Endothelial cell of umbilical vein (primary cell): Measurements from ENCODE around the gene SPATA18. TPM values are rescaled to one million over a fixed set of nuclear protein-coding genes. Genes with fewer than 3 reads are reported as not detected.

Experiments used
- BruUV-seq: library from RNA; stranded (reverse); fragments of 400-500 nt; replicated peaks from 2 replicates; lab custom pipeline; 2021; lab: Mats Ljungman, UMichigan
- CTCF ChIA-PET: fragments of 300-600, 350-600 bp; sonication (Branson Sonifier 250); formaldehyde crosslinking; loops from one replicate; lab custom pipeline; 2021; ENCODE audit warnings: antibody characterized with exemption, inconsistent platforms; lab: Charles Lee
- POLR2A ChIA-PET: fragments of 300-600, 350-600 bp; sonication (Branson Sonifier 250); formaldehyde crosslinking; loops from one replicate; lab custom pipeline; 2021; ENCODE audit warnings: antibody characterized with exemption, inconsistent platforms; lab: Charles Lee
- DNase-seq: peaks from one replicate; pipeline ENCODE4 v3.0.0-alpha.2; 2011; ENCODE audit warnings: low read depth, low spot score
- FAIRE-seq: peaks from 2 replicates; lab custom pipeline; 2011; peaks lifted over from hg19 to GRCh38; lab: Jason Lieb, UNC
- H2AFZ ChIP-seq: 2 replicates; pipeline ENCODE4 v1.6.0; 2012; ENCODE audit warnings: low read depth, low read length, control low read depth, inconsistent platforms
- H3K27ac ChIP-seq: 2 replicates; pipeline ENCODE4 v1.5.1; 2011; ENCODE audit warnings: low read depth, mild to moderate bottlenecking, control low read depth, low read length, moderate library complexity; ENCODE audit not compliant: insufficient read depth
- H3K27me3 ChIP-seq, 2 experiments: 2 replicates each; pipeline versions ENCODE4 v1.6.0 to v1.6.1; 2011; ENCODE audit warnings: low read length in 2 of 2, mixed read lengths in 1 of 2; ENCODE audit not compliant: control insufficient read depth in 2 of 2, insufficient read depth in 2 of 2
- H3K36me3 ChIP-seq, 2 experiments: 2 replicates in 1 of 2; 3 replicates in 1 of 2; pipeline ENCODE4 v1.5.1; 2011; ENCODE audit warnings: low read length in 2 of 2, mild to moderate bottlenecking in 1 of 2, moderate library complexity in 1 of 2; ENCODE audit not compliant: control insufficient read depth in 2 of 2, insufficient read depth in 2 of 2; ENCODE audit errors: extremely low read depth in 1 of 2
- H3K4me1 ChIP-seq: 3 replicates; pipeline ENCODE4 v1.5.1; 2011; ENCODE audit warnings: mild to moderate bottlenecking, low read length; ENCODE audit not compliant: control insufficient read depth, insufficient read depth; ENCODE audit errors: extremely low read depth
- H3K4me2 ChIP-seq: 2 replicates; pipeline ENCODE4 v1.6.1; 2011; ENCODE audit warnings: low read length, control low read depth, mixed read lengths; ENCODE audit not compliant: insufficient read depth
- H3K4me3 ChIP-seq, 3 experiments: fragments of 200-600 bp in 1 of 3; sonication (generic), shearing (Covaris generic) in 1 of 3; replicated peaks in 1 of 3; 2 replicates each; pipeline ENCODE4 v1.5.1; 2011 to 2016; ENCODE audit warnings: control low read depth in 3 of 3, low read length in 3 of 3, mild to moderate bottlenecking in 2 of 3, inconsistent platforms in 1 of 3, low read depth in 1 of 3, moderate library complexity in 1 of 3; ENCODE audit not compliant: insufficient read depth in 1 of 3
- H3K79me2 ChIP-seq: 2 replicates; pipeline ENCODE4 v1.6.0; 2012; ENCODE audit warnings: low read length, inconsistent platforms; ENCODE audit not compliant: control insufficient read depth, insufficient read depth
- H3K9ac ChIP-seq: replicated peaks from 2 replicates; pipeline ENCODE3; 2011; ENCODE audit warnings: low read length, control low read depth; ENCODE audit not compliant: insufficient read depth; ENCODE audit errors: extremely low read depth
- H3K9me1 ChIP-seq: replicated peaks from 3 replicates; pipeline ENCODE4 v1.6.0; 2011; ENCODE audit warnings: mild to moderate bottlenecking, low read length; ENCODE audit not compliant: control insufficient read depth, insufficient read depth; ENCODE audit errors: extremely low read depth
- H3K9me3 ChIP-seq: replicated peaks from 2 replicates; pipeline ENCODE4 v1.5.1; 2012; ENCODE audit warnings: low read length, inconsistent platforms; ENCODE audit not compliant: control insufficient read depth, insufficient read depth
- H4K20me1 ChIP-seq: replicated peaks from 2 replicates; pipeline ENCODE3; 2011; ENCODE audit warnings: mild to moderate bottlenecking, low read length; ENCODE audit not compliant: control insufficient read depth, insufficient read depth; ENCODE audit errors: extremely low read depth
- CTCF ChIP-seq, 2 donors: IDR thresholded peaks; 1 replicate in 1 of 2; 2 replicates in 1 of 2; pipeline ENCODE4 v1.5.1; 2011; ENCODE audit warnings: low read length in 2 of 2, mild to moderate bottlenecking in 2 of 2, moderate library complexity in 2 of 2, control low read depth in 1 of 2, inconsistent platforms in 1 of 2, low read depth in 1 of 2; ENCODE audit not compliant: insufficient read depth in 1 of 2; ENCODE audit errors: extremely low read depth in 1 of 2
- EZH2 ChIP-seq: IDR thresholded peaks from 2 replicates; pipeline ENCODE4 v1.6.1; 2012; ENCODE audit warnings: borderline replicate concordance, low read depth, mild to moderate bottlenecking, moderate library complexity, low read length, inconsistent platforms; ENCODE audit not compliant: severe bottlenecking
- FOS ChIP-seq: IDR thresholded peaks from 2 replicates; pipeline ENCODE4 v1.6.1; 2011; ENCODE audit warnings: mild to moderate bottlenecking, low read length, moderate library complexity, borderline replicate concordance; ENCODE audit not compliant: insufficient read depth
- GATA2 ChIP-seq: IDR thresholded peaks from 2 replicates; pipeline ENCODE4 v1.7.0; 2011; ENCODE audit warnings: low read depth, mild to moderate bottlenecking, moderate library complexity, mixed read lengths, low read length; ENCODE audit not compliant: insufficient read length, insufficient read depth
- JUN ChIP-seq: IDR thresholded peaks from 2 replicates; pipeline ENCODE4 v1.6.1; 2011; ENCODE audit warnings: borderline replicate concordance, low read depth; ENCODE audit not compliant: insufficient read length, insufficient read depth
- MAX ChIP-seq: IDR thresholded peaks from 2 replicates; pipeline ENCODE4 v1.6.1; 2011; ENCODE audit not compliant: insufficient read depth, insufficient read length
- POLR2A ChIP-seq: IDR thresholded peaks from 2 replicates; pipeline ENCODE4 v1.6.1; 2012; ENCODE audit warnings: low read depth, mild to moderate bottlenecking, control low read depth, low read length
- POLR2AphosphoS5 ChIP-seq: IDR thresholded peaks from 2 replicates; pipeline ENCODE4 v1.6.1; 2012; ENCODE audit warnings: low read depth, mild to moderate bottlenecking, control low read depth, low read length, moderate library complexity; ENCODE audit not compliant: insufficient read depth
- dilution Hi-C: fragments of 300-500 bp; cut with MboI; formaldehyde crosslinking; loops from one replicate; pipeline ENCODE4 v1.15.0; 2019; ENCODE audit warnings: low sequenced_read_pairs; ENCODE audit not compliant: extremely low pct_ligation_motif_present
- intact Hi-C: fragments of 100-400 bp; cut with micrococcal nuclease; formaldehyde crosslinking; loops from one replicate; pipeline ENCODE4 v1.10.0; 2022
- polyA plus RNA-seq, 4 experiments: library from polyadenylated mRNA; depleted of rRNA in 3 of 4; stranded (reverse) in 3 of 4; unstranded in 1 of 4; fragments of >200 nt; gene quantifications; 2 replicates each; pipeline versions ENCODE4 v1.2.1 to v1.2.3, GENCODE V29; 2011 to 2012; ENCODE audit warnings: missing spikeins in 1 of 4
- total RNA-seq: library from RNA; stranded (reverse); gene quantifications from 2 replicates; pipeline ENCODE4 v1.2.3, GENCODE V29; 2021

The SPATA18 gene
- total and polyA plus RNA-seq, 2 donors (not counting 3 experiments of a cell fraction or from before 2014, with no cell fraction given): 2.7 to 4.6 TPM

- Histone ChIP-seq H3K4me1 (peaks cover 2% of the 10 kb centered on the region), H3K4me3 (no peak overlapping the region), H3K9me3 (no peaks in the 10 kb centered on the region), H3K9me1 (no peaks in the 10 kb centered on the region), H3K79me2 (no peaks in the 10 kb centered on the region), H3K27ac (no peak overlapping the region), H3K36me3 (no peaks in the 10 kb centered on the region), H3K9ac (no peak overlapping the region), H2AFZ (no peak overlapping the region), H3K27me3 (no peaks in the 10 kb centered on the region), H3K4me2 (no peak overlapping the region), H4K20me1 (no peaks in the 10 kb centered on the region)
- no peak for TF ChIP-seq FOS
- TF ChIP-seq EZH2: no peak
- TF ChIP-seq POLR2AphosphoS5: no peak
- TF ChIP-seq GATA2: no peak
- TF ChIP-seq JUN: no peak
- TF ChIP-seq POLR2A: no peak
- intact Hi-C loops: no loop called here
- no TSS peak for BruUV-seq
- no peak for FAIRE-seq
- dilution Hi-C loops: no loop called here
- peak; percentile 16 for DNase-seq
- ChIA-PET CTCF (no interaction called here), POLR2A (no interaction called here)
Measured at GRCh38 chr4:52099860-52100461, 48.9 kb downstream of the SPATA18 start.

- no peak overlapping the region for H3K27ac ChIP-seq
Measured at GRCh38 chr4:52102587-52102986, 51.5 kb downstream of the SPATA18 start.

More at GRCh38 chr4:52102587-52102986, 51.5 kb downstream of the SPATA18 start:
- DNase-seq: peak; percentile 35
- POLR2A ChIA-PET: no interaction called here
- no TSS peak for BruUV-seq
- Histone ChIP-seq H3K27me3 (no peaks in the 10 kb centered on the region), H3K4me3 (no peak overlapping the region), H2AFZ (no peak overlapping the region), H3K36me3 (no peaks in the 10 kb centered on the region), H3K4me1 (peaks cover 2% of the 10 kb centered on the region), H3K9me3 (no peaks in the 10 kb centered on the region), H3K9me1 (no peaks in the 10 kb centered on the region), H3K9ac (no peak overlapping the region), H4K20me1 (no peaks in the 10 kb centered on the region), H3K79me2 (no peaks in the 10 kb centered on the region), H3K4me2 (no peak overlapping the region)
- TF ChIP-seq POLR2AphosphoS5: no peak
- no peak for TF ChIP-seq POLR2A
- peak; percentile 91 for TF ChIP-seq FOS
- no peak for TF ChIP-seq CTCF (IDR thresholded peaks at IDR 0.05; ENCODE audit: extremely low read depth in 1 of 2, insufficient read depth in 1 of 2, low read depth in 1 of 2, low read length in 2 of 2)
- TF ChIP-seq MAX: no peak
- no peak for TF ChIP-seq EZH2
- no peak for TF ChIP-seq JUN
- intact Hi-C loops: no loop called here
- CTCF ChIA-PET: no interaction called here
- dilution Hi-C loops: no loop called here
- FAIRE-seq: no peak
